Spinal cord (tissue), 10 donors: ENCODE measurements around the gene ERBB4. TPM values are rescaled to one million over a fixed set of nuclear protein-coding genes. Genes with fewer than 3 reads are reported as not detected.

ENCODE experiments used
- DNase-seq, 6 donors: peaks; one replicate each; pipeline versions ENCODE4 v3.0.0 to v3.0.0-alpha.2; 2013 to 2015; ENCODE audit warnings: low spot score in 6 of 6, low read depth in 4 of 6
- H3K27ac ChIP-seq: one replicate; pipeline ENCODE4 v1.5.1; 2013; ENCODE audit warnings: low read depth, low read length, control low read depth
- H3K27me3 ChIP-seq: one replicate; pipeline ENCODE4 v1.6.1; 2013; ENCODE audit warnings: low read length; ENCODE audit not compliant: control insufficient read depth, insufficient read depth
- H3K36me3 ChIP-seq: one replicate; pipeline ENCODE4 v1.6.1; 2013; ENCODE audit warnings: low read length; ENCODE audit not compliant: control insufficient read depth, insufficient read depth
- H3K4me1 ChIP-seq: one replicate; pipeline ENCODE4 v1.6.1; 2013; ENCODE audit warnings: low read length; ENCODE audit not compliant: control insufficient read depth, insufficient read depth
- H3K4me3 ChIP-seq: one replicate; pipeline ENCODE4 v1.5.1; 2013; ENCODE audit warnings: low read depth, low read length, control low read depth
- H3K9me3 ChIP-seq: one replicate; pipeline ENCODE4 v1.6.1; 2013; ENCODE audit warnings: low read length; ENCODE audit not compliant: control insufficient read depth, insufficient read depth
- whole genome bisulfite sequencing: methylation state at CpG from one replicate; pipeline ENCODE4 v1.1.5; 2013; ENCODE audit warnings: missing lambda C conversion rate; ENCODE audit not compliant: insufficient coverage; 5-methylcytosine and 5-hydroxymethylcytosine counted together
- polyA plus RNA-seq, 2 donors: library from polyadenylated mRNA; unstranded; fragments of 120-200 nt; gene quantifications; one replicate each; pipeline ENCODE4 v1.2.1, GENCODE V29; 2013; ENCODE audit not compliant: insufficient read length in 2 of 2
- small RNA-seq: library from RNA; depleted of rRNA; stranded (forward); fragments of <200 nt; gene quantifications from one replicate; pipeline ENCODE3, GENCODE V24; 2014; ENCODE audit warnings: low replicate concordance
- total RNA-seq, 2 donors: library from RNA; depleted of rRNA in 1 of 2; stranded (reverse); fragments of 120-200 nt in 1 of 2; fragments of >200 nt in 1 of 2; gene quantifications; one replicate each; pipeline versions ENCODE4 v1.2.3 to v1.2.4, GENCODE V29; 2013 to 2014
- donor health status: healthy.

Gene ERBB4
- total and polyA plus RNA-seq, 4 donors, result 14.4 to 41.7 (median 20.8) TPM

DNA sequence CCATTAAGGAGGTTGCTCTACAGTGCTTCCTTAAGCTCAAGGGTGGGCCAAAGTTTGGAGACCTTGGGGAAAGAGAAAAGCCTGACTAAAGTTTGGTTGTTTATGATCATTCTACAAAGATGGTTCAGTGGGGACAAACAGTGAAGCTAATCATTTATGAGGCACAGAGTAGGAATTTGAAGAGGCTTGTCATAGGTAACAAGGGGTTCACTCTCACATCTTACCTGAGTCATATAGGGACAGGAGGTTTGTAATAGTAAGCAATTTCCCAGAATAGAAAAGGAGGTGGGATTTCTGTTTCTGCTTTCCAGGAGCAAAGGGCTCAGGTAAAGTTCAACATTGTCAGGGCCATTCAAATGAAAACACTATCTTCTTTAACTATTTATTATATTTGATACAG, 1194.3 kb downstream of the ERBB4 start:
- Histone ChIP-seq H3K4me3 (no peak overlapping the region), H3K27ac (no peak overlapping the region), H3K36me3 (no peaks in the 10 kb centered on the region), H3K27me3 (no peaks in the 10 kb centered on the region), H3K9me3 (no peaks in the 10 kb centered on the region), H3K4me1 (no peaks in the 10 kb centered on the region)
- DNase-seq, result no peak

GRCh38 chr2:211333377-211333776, 1205.2 kb downstream of the ERBB4 start:
- H3K27me3 ChIP-seq, result no peaks in the 10 kb centered on the region
- no CpG with 5 or more reads among the region's 1 CpG for WGBS
- no peaks in the 10 kb centered on the region for H3K9me3 ChIP-seq
- no peaks in the 10 kb centered on the region for H3K4me1 ChIP-seq
- H3K36me3 ChIP-seq, result no peaks in the 10 kb centered on the region
- no peak for DNase-seq
- no peak overlapping the region for H3K4me3 ChIP-seq
- no peak overlapping the region for H3K27ac ChIP-seq

DNA sequence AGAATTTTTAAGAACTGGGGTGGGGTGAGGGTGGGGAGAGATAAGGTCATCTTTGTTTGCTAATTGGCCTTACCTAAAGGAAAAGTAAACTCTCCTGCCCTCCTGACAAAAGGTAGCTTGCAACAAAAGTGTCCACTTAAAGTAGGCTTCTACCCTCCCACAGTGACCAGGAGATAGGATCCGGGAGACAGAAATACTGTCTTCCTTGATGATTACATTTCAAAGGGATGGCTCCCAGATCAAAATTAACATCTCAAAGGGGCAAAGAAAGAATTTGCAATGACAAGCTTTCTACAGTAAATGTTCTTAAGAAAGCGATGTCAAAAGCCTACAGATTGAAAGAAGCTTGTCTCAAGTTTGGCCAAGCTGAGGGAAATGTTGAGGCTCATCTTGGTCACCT, 1206.9 kb downstream of the ERBB4 start:
- Histone ChIP-seq H3K36me3 (no peaks in the 10 kb centered on the region), H3K4me1 (no peaks in the 10 kb centered on the region), H3K27ac (no peak overlapping the region), H3K4me3 (no peak overlapping the region), H3K9me3 (no peaks in the 10 kb centered on the region), H3K27me3 (no peaks in the 10 kb centered on the region)
- no peak for DNase-seq
- WGBS, result 43% methylated on average over 1 of the region's 2 CpGs

DNA sequence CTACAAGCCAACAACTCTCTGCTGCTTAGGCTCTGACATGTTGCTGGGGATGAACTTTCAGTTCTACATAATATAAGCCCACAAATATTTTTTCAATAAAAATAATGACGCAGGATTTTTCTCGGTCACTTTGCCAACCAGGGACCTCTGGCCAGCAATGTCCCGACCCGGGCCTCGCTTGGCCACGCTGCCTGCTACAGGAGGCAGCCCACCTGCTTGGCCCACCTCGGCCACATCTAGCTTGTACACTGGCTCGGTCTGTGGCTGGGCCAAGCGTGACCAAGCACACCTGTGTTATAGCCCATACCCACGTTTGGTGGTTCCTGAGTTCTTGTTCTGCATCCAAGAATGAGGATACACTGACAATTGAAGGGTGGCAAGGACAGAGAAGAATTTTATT, 1208.7 kb downstream of the ERBB4 start:
- H3K4me3 ChIP-seq, result no peak overlapping the region
- DNase-seq, result no peak
- H3K27ac ChIP-seq, result no peak overlapping the region
- WGBS, result 92% methylated on average over 9 of the region's 10 CpGs
- no peaks in the 10 kb centered on the region for H3K36me3 ChIP-seq
- no peaks in the 10 kb centered on the region for H3K27me3 ChIP-seq
- no peaks in the 10 kb centered on the region for H3K4me1 ChIP-seq
- no peaks in the 10 kb centered on the region for H3K9me3 ChIP-seq

DNA sequence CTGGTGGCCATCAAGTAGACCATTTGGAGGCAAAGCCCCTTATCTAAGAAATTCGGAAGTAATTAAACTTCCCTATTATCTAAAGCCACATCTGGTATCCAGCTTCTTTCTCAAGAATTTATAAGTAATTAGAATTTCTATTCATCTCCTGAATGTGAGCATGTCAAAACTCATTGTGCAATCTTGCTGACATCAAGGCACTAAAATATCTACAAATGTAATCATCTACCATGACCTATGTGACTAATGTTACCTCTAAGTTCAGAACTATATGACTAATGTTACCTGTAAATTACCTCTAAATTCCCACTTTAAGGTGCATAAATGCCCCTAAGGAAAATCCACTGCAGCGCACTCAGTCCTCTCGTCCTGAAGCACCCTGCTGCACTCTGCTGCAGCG, 1209.2 kb downstream of the ERBB4 start:
- DNase-seq, result no peak
- WGBS, result no CpG with 5 or more reads among the region's 4 CpGs
- H3K4me1 ChIP-seq, result no peaks in the 10 kb centered on the region
- no peaks in the 10 kb centered on the region for H3K27me3 ChIP-seq
- no peak overlapping the region for H3K4me3 ChIP-seq
- no peaks in the 10 kb centered on the region for H3K36me3 ChIP-seq
- no peak overlapping the region for H3K27ac ChIP-seq
- H3K9me3 ChIP-seq, result no peaks in the 10 kb centered on the region

GRCh38 chr2:211328126-211328525, 1210.5 kb downstream of the ERBB4 start:
- WGBS, result no CpG with 5 or more reads among the region's 2 CpGs
- DNase-seq, result no peak

More at GRCh38 chr2:211328126-211328525, 1210.5 kb downstream of the ERBB4 start:
- Histone ChIP-seq H3K4me1 (no peaks in the 10 kb centered on the region), H3K27ac (no peak overlapping the region), H3K4me3 (no peak overlapping the region), H3K27me3 (no peaks in the 10 kb centered on the region), H3K36me3 (no peaks in the 10 kb centered on the region), H3K9me3 (no peaks in the 10 kb centered on the region)

Small RNA genes within 50 kb of the gene (small RNA-seq; reads per million reads assigned to genes)
- gene MIR548F2 (not detected), gene RNA5SP119 (not detected)
